Fibroblast of lung (primary cell): ENCODE data around the gene ART1.

Experiments
- EZH2 ChIP-seq: IDR thresholded peaks from 2 replicates; pipeline ENCODE4 v1.5.1; 2012; ENCODE audit warnings: low read length, control low read depth, mild to moderate bottlenecking; ENCODE audit errors: missing control alignments
- TF ChIP-seq, protein P1 (sequence below), 2 donors: IDR thresholded peaks in 1 of 2; conservative IDR thresholded peaks in 1 of 2; 1 replicate in 1 of 2; 2 replicates in 1 of 2; pipeline ENCODE4 v1.5.1; 2011 to 2012; ENCODE audit warnings: low read length in 2 of 2, control low read depth in 1 of 2, inconsistent platforms in 1 of 2, low read depth in 1 of 2, mild to moderate bottlenecking in 1 of 2

DNA sequence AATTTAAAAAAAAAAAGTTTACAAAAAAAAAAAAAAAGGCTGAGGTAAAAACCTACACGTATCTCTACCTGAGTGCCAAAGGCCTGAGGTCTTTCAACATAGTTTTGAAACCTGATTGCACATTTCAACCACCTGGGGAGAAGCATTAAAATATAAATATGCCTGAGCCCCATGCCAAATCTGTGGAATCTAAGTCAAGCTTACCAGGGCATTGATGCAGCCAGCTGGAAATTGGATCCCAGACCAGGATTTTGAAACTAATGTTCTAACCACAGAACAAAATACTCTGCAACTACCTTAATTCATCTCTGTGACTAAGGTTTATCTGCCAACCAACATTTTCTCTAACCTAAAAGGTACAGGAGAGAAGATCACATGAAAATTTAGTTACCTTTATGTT lies 65.0 kb downstream of the ART1 start:
- TF ChIP-seq, protein P1, sequence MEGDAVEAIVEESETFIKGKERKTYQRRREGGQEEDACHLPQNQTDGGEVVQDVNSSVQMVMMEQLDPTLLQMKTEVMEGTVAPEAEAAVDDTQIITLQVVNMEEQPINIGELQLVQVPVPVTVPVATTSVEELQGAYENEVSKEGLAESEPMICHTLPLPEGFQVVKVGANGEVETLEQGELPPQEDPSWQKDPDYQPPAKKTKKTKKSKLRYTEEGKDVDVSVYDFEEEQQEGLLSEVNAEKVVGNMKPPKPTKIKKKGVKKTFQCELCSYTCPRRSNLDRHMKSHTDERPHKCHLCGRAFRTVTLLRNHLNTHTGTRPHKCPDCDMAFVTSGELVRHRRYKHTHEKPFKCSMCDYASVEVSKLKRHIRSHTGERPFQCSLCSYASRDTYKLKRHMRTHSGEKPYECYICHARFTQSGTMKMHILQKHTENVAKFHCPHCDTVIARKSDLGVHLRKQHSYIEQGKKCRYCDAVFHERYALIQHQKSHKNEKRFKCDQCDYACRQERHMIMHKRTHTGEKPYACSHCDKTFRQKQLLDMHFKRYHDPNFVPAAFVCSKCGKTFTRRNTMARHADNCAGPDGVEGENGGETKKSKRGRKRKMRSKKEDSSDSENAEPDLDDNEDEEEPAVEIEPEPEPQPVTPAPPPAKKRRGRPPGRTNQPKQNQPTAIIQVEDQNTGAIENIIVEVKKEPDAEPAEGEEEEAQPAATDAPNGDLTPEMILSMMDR (conservative IDR thresholded peaks at IDR 0.05 in 1 of 2, IDR thresholded peaks at IDR 0.05 in 1 of 2; ENCODE audit: low read depth in 1 of 2, low read length in 2 of 2) = no peak
- TF ChIP-seq EZH2 = no peak
